Stimulated activated CD4-positive, alpha-beta T cell treated with anti-CD3 and anti-CD28 coated beads, Interleukin-4, amount 100 ng/mL, for 4 hours (primary cell): ENCODE data around the gene DMBT1.

Experiments used
- DNase-seq, 2 experiments: peaks; one replicate each; pipeline ENCODE4 v3.0.0-alpha.2; 2020

The DMBT1 gene

GRCh38 chr10:122649903-122650302 is 89.3 kb downstream of the DMBT1 start:
- DNase-seq: no peak

GRCh38 chr10:122650331-122650730 is 89.8 kb downstream of the DMBT1 start:
- DNase-seq: no peak

- DNase-seq: no peak
Observed at GRCh38 chr10:122655524-122656307, 95.2 kb downstream of the DMBT1 start.

GRCh38 chr10:122656308-122656705 is 95.8 kb downstream of the DMBT1 start:
- DNase-seq: no peak

GRCh38 chr10:122656741-122657140 is 96.2 kb downstream of the DMBT1 start:
- DNase-seq: no peak

- no peak for DNase-seq
Observed at GRCh38 chr10:122657255-122657654, 96.7 kb downstream of the DMBT1 start.

GRCh38 chr10:122657729-122658128 is 97.2 kb downstream of the DMBT1 start:
- DNase-seq: no peak

GRCh38 chr10:122658356-122659049 is 97.9 kb downstream of the DMBT1 start:
- no peak for DNase-seq

GRCh38 chr10:122659126-122659525 is 98.6 kb downstream of the DMBT1 start:
- DNase-seq: no peak

- DNase-seq: no peak
Observed at GRCh38 chr10:122659651-122660050, 99.1 kb downstream of the DMBT1 start.

GRCh38 chr10:122660696-122661095 is 100.1 kb downstream of the DMBT1 start:
- no peak for DNase-seq

GRCh38 chr10:122662231-122662630 is 101.7 kb downstream of the DMBT1 start:
- DNase-seq: no peak

- no peak for DNase-seq
Observed at GRCh38 chr10:122663516-122664130, 103.1 kb downstream of the DMBT1 start.

GRCh38 chr10:122664501-122664900 is 103.9 kb downstream of the DMBT1 start:
- no peak for DNase-seq

GRCh38 chr10:122665329-122665860 is 104.8 kb downstream of the DMBT1 start:
- no peak for DNase-seq

- DNase-seq: no peak
Observed at GRCh38 chr10:122665946-122666345, 105.4 kb downstream of the DMBT1 start.

GRCh38 chr10:122669045-122669444 is 108.5 kb downstream of the DMBT1 start:
- no peak for DNase-seq

- DNase-seq: no peak
Observed at GRCh38 chr10:122669842-122670241, 109.3 kb downstream of the DMBT1 start.

- DNase-seq: no peak
Observed at GRCh38 chr10:122671355-122671754, 110.8 kb downstream of the DMBT1 start.

- DNase-seq: no peak
Observed at GRCh38 chr10:122672655-122673054, 112.1 kb downstream of the DMBT1 start.

GRCh38 chr10:122673269-122673668 is 112.7 kb downstream of the DMBT1 start:
- DNase-seq: no peak

GRCh38 chr10:122673731-122674130 is 113.2 kb downstream of the DMBT1 start:
- DNase-seq: no peak

GRCh38 chr10:122674781-122675180 is 114.2 kb downstream of the DMBT1 start:
- no peak for DNase-seq

- DNase-seq: no peak
Observed at GRCh38 chr10:122675278-122675677, 114.7 kb downstream of the DMBT1 start.
